Loucy (cell line): ENCODE data around the gene KLHL2.

Source experiments
- H2AFZ ChIP-seq: fragments of 200-600 bp; sonication (generic); 2 replicates; pipeline ENCODE4 v1.6.0; 2016; ENCODE audit warnings: antibody characterized with exemption, mild to moderate bottlenecking, low read length, moderate library complexity
- H3F3A ChIP-seq: fragments of 200-600 bp; 2 replicates; pipeline ENCODE4 v1.6.0; 2016; ENCODE audit warnings: antibody characterized with exemption, low read depth, mild to moderate bottlenecking
- H3K27me3 ChIP-seq: fragments of 200-600 bp; sonication (generic); 2 replicates; pipeline ENCODE4 v1.6.1; 2014; ENCODE audit warnings: low read length, mild to moderate bottlenecking; ENCODE audit not compliant: insufficient read depth, poor library complexity, severe bottlenecking
- H3K36me3 ChIP-seq: fragments of 200-600 bp; sonication (generic); 2 replicates; pipeline ENCODE4 v1.6.1; 2016; ENCODE audit warnings: low read length; ENCODE audit not compliant: insufficient read depth
- H3K4me1 ChIP-seq: fragments of 200-600 bp; sonication (generic); 2 replicates; pipeline ENCODE4 v1.5.1; 2014; ENCODE audit warnings: low read length, mild to moderate bottlenecking; ENCODE audit not compliant: insufficient read depth, poor library complexity, severe bottlenecking
- H3K4me2 ChIP-seq: fragments of 200-600 bp; sonication (generic); 2 replicates; pipeline ENCODE4 v1.6.0; 2014; ENCODE audit warnings: antibody characterized with exemption, low read length, low read depth, mild to moderate bottlenecking; ENCODE audit not compliant: poor library complexity, severe bottlenecking
- H3K4me3 ChIP-seq: fragments of 200-600 bp; sonication (generic); 2 replicates; pipeline ENCODE4 v1.5.1; 2014; ENCODE audit warnings: low read length, mild to moderate bottlenecking, mixed read lengths; ENCODE audit not compliant: poor library complexity, severe bottlenecking
- H3K79me2 ChIP-seq: fragments of 200-600 bp; sonication (generic); 2 replicates; pipeline ENCODE4 v1.6.1; 2014; ENCODE audit warnings: low read length; ENCODE audit not compliant: insufficient read depth
- H3K9ac ChIP-seq: fragments of 200-600 bp; sonication (generic); 2 replicates; pipeline ENCODE4 v1.6.0; 2014; ENCODE audit warnings: mild to moderate bottlenecking, low read depth, low read length, moderate library complexity; ENCODE audit not compliant: poor library complexity, severe bottlenecking
- H3K9me2 ChIP-seq: fragments of 200-600 bp; sonication (generic); replicated peaks from 2 replicates; pipeline ENCODE4 v1.6.1; 2016; ENCODE audit warnings: low read depth, low read length, mixed read lengths
- H3K9me3 ChIP-seq: fragments of 200-600 bp; sonication (generic); 2 replicates; pipeline ENCODE4 v1.6.1; 2014; ENCODE audit warnings: mild to moderate bottlenecking, antibody characterized with exemption, low read length, low read depth; ENCODE audit not compliant: insufficient read depth
- H4K20me1 ChIP-seq: fragments of 200-600 bp; sonication (generic); 2 replicates; pipeline ENCODE4 v1.6.0; 2014; ENCODE audit warnings: antibody characterized with exemption, low read length, mild to moderate bottlenecking; ENCODE audit not compliant: insufficient read depth, poor library complexity, severe bottlenecking
- EZH2phosphoT487 ChIP-seq: fragments of 200-600 bp; IDR thresholded peaks from 2 replicates; pipeline ENCODE4 v1.6.1; 2018; ENCODE audit warnings: antibody characterized with exemption, mild to moderate bottlenecking, moderate library complexity, borderline replicate concordance
- TF ChIP-seq, protein P1 (sequence below): fragments of 200-600 bp; sonication (generic); conservative IDR thresholded peaks from 2 replicates; pipeline ENCODE4 v1.5.1; 2014; ENCODE audit warnings: mild to moderate bottlenecking, antibody characterized with exemption, low read length

The KLHL2 gene

DNA sequence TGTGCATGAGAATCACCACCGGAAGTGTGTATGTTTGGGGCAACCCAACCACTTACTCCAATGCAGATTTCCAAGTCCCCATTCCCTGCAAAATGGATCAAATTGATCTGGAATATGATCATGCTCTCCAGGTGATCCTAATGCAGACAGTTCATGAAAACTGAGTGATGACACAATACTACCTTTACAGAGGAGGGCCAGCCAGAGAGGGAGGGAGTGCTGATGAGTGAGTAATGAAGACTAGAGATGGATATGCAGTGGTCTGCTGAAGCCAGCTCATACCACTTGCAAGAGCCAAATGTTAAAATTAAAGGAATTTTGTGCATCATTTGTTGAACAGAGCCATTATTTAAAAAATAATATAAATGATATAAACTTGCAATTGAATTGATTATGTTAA, 161.2 kb downstream of the KLHL2 start:
- Histone ChIP-seq H3K36me3 (no peaks in the 10 kb centered on the region), H3K79me2 (no peaks in the 10 kb centered on the region), H3K9me2 (no peaks in the 10 kb centered on the region), H3K4me2 (no peak overlapping the region), H3K4me3 (no peak overlapping the region), H4K20me1 (no peaks in the 10 kb centered on the region), H3F3A (no peaks in the 10 kb centered on the region), H3K27me3 (peaks cover 20% of the 10 kb centered on the region), H3K9me3 (no peaks in the 10 kb centered on the region), H3K9ac (no peak overlapping the region), H3K4me1 (no peaks in the 10 kb centered on the region), H2AFZ (no peak overlapping the region)
- TF ChIP-seq, protein P1, sequence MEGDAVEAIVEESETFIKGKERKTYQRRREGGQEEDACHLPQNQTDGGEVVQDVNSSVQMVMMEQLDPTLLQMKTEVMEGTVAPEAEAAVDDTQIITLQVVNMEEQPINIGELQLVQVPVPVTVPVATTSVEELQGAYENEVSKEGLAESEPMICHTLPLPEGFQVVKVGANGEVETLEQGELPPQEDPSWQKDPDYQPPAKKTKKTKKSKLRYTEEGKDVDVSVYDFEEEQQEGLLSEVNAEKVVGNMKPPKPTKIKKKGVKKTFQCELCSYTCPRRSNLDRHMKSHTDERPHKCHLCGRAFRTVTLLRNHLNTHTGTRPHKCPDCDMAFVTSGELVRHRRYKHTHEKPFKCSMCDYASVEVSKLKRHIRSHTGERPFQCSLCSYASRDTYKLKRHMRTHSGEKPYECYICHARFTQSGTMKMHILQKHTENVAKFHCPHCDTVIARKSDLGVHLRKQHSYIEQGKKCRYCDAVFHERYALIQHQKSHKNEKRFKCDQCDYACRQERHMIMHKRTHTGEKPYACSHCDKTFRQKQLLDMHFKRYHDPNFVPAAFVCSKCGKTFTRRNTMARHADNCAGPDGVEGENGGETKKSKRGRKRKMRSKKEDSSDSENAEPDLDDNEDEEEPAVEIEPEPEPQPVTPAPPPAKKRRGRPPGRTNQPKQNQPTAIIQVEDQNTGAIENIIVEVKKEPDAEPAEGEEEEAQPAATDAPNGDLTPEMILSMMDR = no peak
- no peak for TF ChIP-seq EZH2phosphoT487

DNA sequence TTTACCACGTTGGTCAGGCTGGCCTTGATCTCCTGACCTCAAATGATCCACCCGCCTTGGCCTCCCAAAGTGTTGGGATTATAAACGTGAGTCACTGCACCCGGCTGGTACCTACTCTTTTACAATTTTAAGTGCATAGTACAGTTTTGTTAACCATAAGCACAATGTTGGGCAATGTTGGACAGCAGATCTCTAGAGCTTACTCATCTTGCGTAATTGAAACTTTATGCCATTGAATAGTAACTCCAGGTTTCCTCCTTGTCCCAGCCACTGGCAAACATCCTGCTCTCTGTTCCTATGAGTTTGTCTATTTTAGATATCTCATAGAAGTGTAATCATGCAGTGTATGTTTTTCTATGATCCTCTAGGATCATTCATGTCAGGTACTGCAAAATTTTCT, 162.2 kb downstream of the KLHL2 start:
- Histone ChIP-seq H3K4me1 (no peaks in the 10 kb centered on the region), H4K20me1 (no peaks in the 10 kb centered on the region), H2AFZ (no peak overlapping the region), H3K9me3 (no peaks in the 10 kb centered on the region), H3K27me3 (peaks cover 25% of the 10 kb centered on the region), H3K9me2 (no peaks in the 10 kb centered on the region), H3K4me2 (no peak overlapping the region), H3K36me3 (no peaks in the 10 kb centered on the region), H3F3A (no peaks in the 10 kb centered on the region), H3K79me2 (no peaks in the 10 kb centered on the region), H3K4me3 (no peak overlapping the region), H3K9ac (no peak overlapping the region)
- no peak for TF ChIP-seq EZH2phosphoT487
- TF ChIP-seq, protein P1 = no peak

DNA sequence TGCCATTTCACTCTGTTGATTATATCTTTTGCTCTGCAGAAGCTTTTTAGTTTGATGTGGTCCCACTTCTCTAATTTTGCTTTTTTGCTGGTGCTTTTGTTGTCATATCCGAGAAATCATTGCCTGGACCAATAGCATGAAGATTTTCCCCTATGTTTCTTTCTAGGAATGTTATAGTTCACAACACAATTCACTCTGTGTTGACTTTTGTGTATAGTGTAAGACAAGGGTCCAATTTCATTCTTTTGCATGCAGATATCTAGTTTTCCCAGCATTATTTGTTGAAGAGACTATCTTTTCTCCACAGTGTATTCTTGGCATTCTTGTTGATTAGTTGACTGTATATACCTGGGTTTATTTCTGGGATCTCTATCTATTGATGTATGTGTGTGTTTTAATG, 163.2 kb downstream of the KLHL2 start:
- Histone ChIP-seq H3K9me3 (no peaks in the 10 kb centered on the region), H3K4me1 (no peaks in the 10 kb centered on the region), H2AFZ (no peak overlapping the region), H3K9me2 (no peaks in the 10 kb centered on the region), H3K4me2 (no peak overlapping the region), H4K20me1 (no peaks in the 10 kb centered on the region), H3F3A (no peaks in the 10 kb centered on the region), H3K9ac (no peak overlapping the region), H3K36me3 (no peaks in the 10 kb centered on the region), H3K4me3 (no peak overlapping the region), H3K27me3 (peaks cover 25% of the 10 kb centered on the region), H3K79me2 (no peaks in the 10 kb centered on the region)
- TF ChIP-seq EZH2phosphoT487 = no peak
- TF ChIP-seq, protein P1 = no peak
